Measurements from ENCODE around the gene IL22RA1. TPM values are rescaled to one million over a fixed set of nuclear protein-coding genes. Genes with fewer than 3 reads are reported as not detected.

The IL22RA1 gene
- total RNA-seq, 1 experiment from 2014 or later: 0.28 TPM

DNA sequence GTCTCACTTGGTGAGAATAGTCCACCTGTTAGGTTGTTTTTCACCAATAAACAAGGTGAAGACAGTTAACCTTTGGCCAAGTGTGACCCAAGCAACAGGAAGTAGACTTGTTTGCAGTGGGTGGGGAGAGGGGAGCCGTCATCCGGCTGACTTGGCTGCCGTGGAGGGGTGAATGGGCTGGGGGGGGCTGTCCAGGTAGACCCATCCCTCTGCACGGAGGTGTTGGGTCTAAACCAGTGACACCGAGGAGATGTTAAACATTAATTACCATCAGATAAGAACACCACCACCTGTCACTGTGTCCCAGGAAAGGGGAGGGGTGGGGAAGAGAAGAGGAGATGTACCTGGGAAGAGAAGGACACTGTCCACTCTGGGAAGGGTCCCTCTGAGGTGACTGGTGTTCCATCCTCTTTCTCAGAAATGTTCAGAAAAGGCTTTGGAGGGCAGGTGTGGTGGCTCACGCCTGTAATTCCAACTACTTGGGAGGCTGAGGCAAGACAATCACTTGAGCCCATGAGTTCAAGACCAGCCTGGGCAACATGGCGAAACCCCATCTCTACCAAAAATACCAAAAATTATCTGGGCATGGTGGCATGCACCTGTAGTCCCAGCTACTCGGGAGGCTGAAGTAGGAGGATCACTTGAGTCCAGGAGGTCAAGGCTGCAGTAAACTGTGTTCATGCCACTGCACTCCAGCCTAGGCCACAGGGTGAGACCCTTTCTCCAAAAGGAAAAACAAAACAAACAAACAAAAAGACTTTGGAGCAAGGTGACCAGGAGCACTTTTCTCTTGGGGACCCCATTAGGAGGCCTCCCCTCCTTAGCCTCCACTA is 24.3 kb downstream of the IL22RA1 start:
- Mint-ChIP-seq H3K9me3 (no peaks in the 10 kb centered on the region), H3K36me3 (no peaks in the 10 kb centered on the region), H3K4me3 (no peak overlapping the region), H3K27ac (no peak overlapping the region), H3K27me3 (ENCODE audit: low read depth) (no peaks in the 10 kb centered on the region), H3K4me1 (peaks cover 20% of the 10 kb centered on the region)
- CTCF ChIA-PET: no interaction called here
- POLR2A ChIA-PET: no interaction called here
- no peak for ATAC-seq
- no peak for DNase-seq (ENCODE audit: low spot score)
- TF ChIP-seq ESRRA (CRISPR knock-in tag; IDR thresholded peaks at IDR 0.05; ENCODE audit: borderline replicate concordance): no peak
- no peak for TF ChIP-seq SP1 (CRISPR knock-in tag; conservative IDR thresholded peaks at IDR 0.05)
- TF ChIP-seq GABPB1 (CRISPR knock-in tag; IDR thresholded peaks at IDR 0.05): peak; percentile 59

- Mint-ChIP-seq H3K27ac (no peak overlapping the region), H3K9me3 (no peaks in the 10 kb centered on the region), H3K36me3 (no peaks in the 10 kb centered on the region), H3K27me3 (ENCODE audit: low read depth) (no peaks in the 10 kb centered on the region), H3K4me1 (peaks cover 20% of the 10 kb centered on the region), H3K4me3 (no peak overlapping the region)
- ChIA-PET CTCF (interaction anchor here (1.1 to 2.1 kb wide), 3 partner anchors 16 to 274 kb away, joined by 3 to 10 read pairs (median 3); no protein-coding TSS in a partner anchor), POLR2A (no interaction called here)
- no peak for DNase-seq (ENCODE audit: low spot score)
- no peak for TF ChIP-seq CREB1 (CRISPR knock-in tag; IDR thresholded peaks at IDR 0.05)
- no peak for TF ChIP-seq PRRX2 (CRISPR knock-in tag; IDR thresholded peaks at IDR 0.05)
- no peak for TF ChIP-seq ARID4B (CRISPR knock-in tag; IDR thresholded peaks at IDR 0.05; ENCODE audit: borderline replicate concordance)
- no peak for TF ChIP-seq ESRRA (CRISPR knock-in tag; IDR thresholded peaks at IDR 0.05; ENCODE audit: borderline replicate concordance)
- ATAC-seq: no peak
These were observed 25.1 kb downstream of the IL22RA1 start for GRCh38 chr1:24117722-24118409.

DNA sequence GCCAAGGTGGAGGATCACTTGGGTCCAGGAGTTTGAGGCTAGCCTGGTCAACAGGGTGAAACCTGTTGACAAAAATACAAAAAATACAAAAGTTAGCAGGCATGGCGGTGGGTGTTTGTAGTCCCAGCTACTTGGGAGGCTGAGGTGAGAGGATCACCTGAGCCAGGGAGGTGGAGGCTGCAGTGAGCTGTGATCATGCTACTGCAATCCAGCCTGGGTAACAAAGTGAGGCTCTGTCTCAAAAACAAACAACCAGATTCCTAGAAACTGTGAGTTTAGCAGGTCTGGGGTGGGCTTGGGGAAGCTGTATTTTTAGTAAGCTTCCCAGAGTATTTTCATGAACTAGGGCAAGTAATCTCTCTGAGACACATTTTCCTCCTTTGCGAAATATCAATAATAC is 25.8 kb downstream of the IL22RA1 start:
- no peak for DNase-seq (ENCODE audit: low spot score)
- H3K27me3 Mint-ChIP-seq (ENCODE audit: low read depth): no peaks in the 10 kb centered on the region
- no peak overlapping the region for H3K27ac Mint-ChIP-seq
- TF ChIP-seq FOXJ3 (CRISPR knock-in tag; IDR thresholded peaks at IDR 0.05; ENCODE audit: borderline replicate concordance) (no peak), MYBL2 (CRISPR knock-in tag; IDR thresholded peaks at IDR 0.05) (no peak), ZNF232 (CRISPR knock-in tag; IDR thresholded peaks at IDR 0.05) (no peak), MXD4 (CRISPR knock-in tag; IDR thresholded peaks at IDR 0.05; ENCODE audit: borderline replicate concordance) (no peak), ESRRA (CRISPR knock-in tag; IDR thresholded peaks at IDR 0.05; ENCODE audit: borderline replicate concordance) (no peak), JUN (CRISPR knock-in tag; IDR thresholded peaks at IDR 0.05) (no peak), USF2 (CRISPR knock-in tag; IDR thresholded peaks at IDR 0.05) (no peak), SMAD4 (CRISPR knock-in tag; IDR thresholded peaks at IDR 0.05) (no peak), ZNF121 (CRISPR knock-in tag; IDR thresholded peaks at IDR 0.05) (no peak), GABPB1 (CRISPR knock-in tag; IDR thresholded peaks at IDR 0.05) (no peak), ZNF219 (CRISPR knock-in tag; IDR thresholded peaks at IDR 0.05; ENCODE audit: borderline replicate concordance) (no peak), JAZF1 (CRISPR knock-in tag; IDR thresholded peaks at IDR 0.05) (no peak), CDX4 (CRISPR knock-in tag; IDR thresholded peaks at IDR 0.05; ENCODE audit: borderline replicate concordance) (no peak), MLX (CRISPR knock-in tag; IDR thresholded peaks at IDR 0.05) (no peak)
- TF ChIP-seq, protein P1, sequence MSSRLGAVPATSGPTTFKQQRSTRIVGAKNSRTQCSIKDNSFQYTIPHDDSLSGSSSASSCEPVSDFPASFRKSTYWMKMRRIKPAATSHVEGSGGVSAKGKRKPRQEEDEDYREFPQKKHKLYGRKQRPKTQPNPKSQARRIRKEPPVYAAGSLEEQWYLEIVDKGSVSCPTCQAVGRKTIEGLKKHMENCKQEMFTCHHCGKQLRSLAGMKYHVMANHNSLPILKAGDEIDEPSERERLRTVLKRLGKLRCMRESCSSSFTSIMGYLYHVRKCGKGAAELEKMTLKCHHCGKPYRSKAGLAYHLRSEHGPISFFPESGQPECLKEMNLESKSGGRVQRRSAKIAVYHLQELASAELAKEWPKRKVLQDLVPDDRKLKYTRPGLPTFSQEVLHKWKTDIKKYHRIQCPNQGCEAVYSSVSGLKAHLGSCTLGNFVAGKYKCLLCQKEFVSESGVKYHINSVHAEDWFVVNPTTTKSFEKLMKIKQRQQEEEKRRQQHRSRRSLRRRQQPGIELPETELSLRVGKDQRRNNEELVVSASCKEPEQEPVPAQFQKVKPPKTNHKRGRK (CRISPR knock-in tag; IDR thresholded peaks at IDR 0.05; ENCODE audit: borderline replicate concordance): no peak
- TF ChIP-seq, protein P2, sequence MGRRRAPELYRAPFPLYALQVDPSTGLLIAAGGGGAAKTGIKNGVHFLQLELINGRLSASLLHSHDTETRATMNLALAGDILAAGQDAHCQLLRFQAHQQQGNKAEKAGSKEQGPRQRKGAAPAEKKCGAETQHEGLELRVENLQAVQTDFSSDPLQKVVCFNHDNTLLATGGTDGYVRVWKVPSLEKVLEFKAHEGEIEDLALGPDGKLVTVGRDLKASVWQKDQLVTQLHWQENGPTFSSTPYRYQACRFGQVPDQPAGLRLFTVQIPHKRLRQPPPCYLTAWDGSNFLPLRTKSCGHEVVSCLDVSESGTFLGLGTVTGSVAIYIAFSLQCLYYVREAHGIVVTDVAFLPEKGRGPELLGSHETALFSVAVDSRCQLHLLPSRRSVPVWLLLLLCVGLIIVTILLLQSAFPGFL (CRISPR knock-in tag; IDR thresholded peaks at IDR 0.05; ENCODE audit: borderline replicate concordance): no peak
- CTCF ChIA-PET: interaction anchor here (1.1 to 2.1 kb wide), 3 partner anchors 17 to 275 kb away, joined by 3 to 10 read pairs (median 3); no protein-coding TSS in a partner anchor
- no peak for ATAC-seq
- POLR2A ChIA-PET: interaction anchor here (0.8 kb wide), 1 partner anchor 33 kb away, joined by 3 read pairs; no protein-coding TSS in a partner anchor
- H3K4me3 Mint-ChIP-seq: no peak overlapping the region
- no peaks in the 10 kb centered on the region for H3K9me3 Mint-ChIP-seq
- peaks cover 27% of the 10 kb centered on the region for H3K4me1 Mint-ChIP-seq
- no peaks in the 10 kb centered on the region for H3K36me3 Mint-ChIP-seq
